WTC11 (cell line): ENCODE results near the gene HOXD1. TPM values are rescaled to one million over a fixed set of nuclear protein-coding genes. Genes with fewer than 3 reads are reported as not detected.

Source experiments
- ATAC-seq: fragments of 200-7000 bp; cut with Tn5 transposase; 2 replicates; pipeline ENCODE4 v1.10.0; 2021; ENCODE audit warnings: mild to moderate bottlenecking, moderate library complexity
- CTCF ChIA-PET: fragments of 300-600 bp; sonication (Branson Sonifier 250); formaldehyde crosslinking; loops from one replicate; lab custom pipeline; 2021; ENCODE audit warnings: antibody characterized with exemption; lab: Charles Lee
- POLR2A ChIA-PET: fragments of 350-600 bp; sonication (Branson Sonifier 250); formaldehyde crosslinking; loops from one replicate; lab custom pipeline; 2021; ENCODE audit warnings: antibody characterized with exemption; lab: Charles Lee
- DNase-seq: peaks from one replicate; pipeline ENCODE4 v3.0.0; 2021; ENCODE audit warnings: low spot score
- H3K27ac Mint-ChIP-seq: 2 replicates; pipeline ENCODE4 v1.8.0; 2021; ENCODE audit warnings: mixed read lengths
- H3K27me3 Mint-ChIP-seq: 2 replicates; pipeline ENCODE4 v1.8.0; 2021; ENCODE audit warnings: low read depth, mild to moderate bottlenecking, moderate library complexity, mixed read lengths
- H3K36me3 Mint-ChIP-seq: 2 replicates; pipeline ENCODE4 v1.8.0; 2021; ENCODE audit warnings: mixed read lengths
- H3K4me1 Mint-ChIP-seq: 2 replicates; pipeline ENCODE4 v1.8.0; 2022; ENCODE audit warnings: mixed read lengths
- H3K4me3 Mint-ChIP-seq: 2 replicates; pipeline ENCODE4 v1.8.0; 2021; ENCODE audit warnings: mild to moderate bottlenecking, moderate library complexity, mixed read lengths
- H3K9me3 Mint-ChIP-seq: 2 replicates; pipeline ENCODE4 v1.8.0; 2021; ENCODE audit warnings: mixed read lengths
- ESRRA ChIP-seq: sonication (generic); formaldehyde crosslinking; IDR thresholded peaks from 2 replicates; pipeline ENCODE4 v1.8.1; 2022; ENCODE audit warnings: mild to moderate bottlenecking, missing genetic modification reagents, borderline replicate concordance
- GRHL2 ChIP-seq: fragments of 250-450 bp; sonication (Bioruptor Pico); IDR thresholded peaks from 2 replicates; pipeline ENCODE4 v1.8.0; 2022; ENCODE audit warnings: mild to moderate bottlenecking, moderate library complexity; ENCODE audit not compliant: insufficient replicate concordance, severe bottlenecking
- GTF2I ChIP-seq: fragments of 250-450 bp; sonication (Bioruptor Pico); conservative IDR thresholded peaks from 2 replicates; pipeline ENCODE4 v1.4.0; 2021; ENCODE audit warnings: mild to moderate bottlenecking
- MYBL2 ChIP-seq: sonication (generic); formaldehyde crosslinking; IDR thresholded peaks from 2 replicates; pipeline ENCODE4 v1.8.1; 2023; ENCODE audit warnings: mild to moderate bottlenecking, moderate library complexity, missing genetic modification reagents
- PRRX2 ChIP-seq: fragments of 250-450 bp; sonication (Bioruptor Pico); IDR thresholded peaks from 2 replicates; pipeline ENCODE4 v1.8.0; 2021; ENCODE audit warnings: mild to moderate bottlenecking
- RELA ChIP-seq: sonication (generic); formaldehyde crosslinking; IDR thresholded peaks from 2 replicates; pipeline ENCODE4 v1.8.1; 2022; ENCODE audit warnings: missing genetic modification reagents, mild to moderate bottlenecking, borderline replicate concordance
- SMAD4 ChIP-seq: sonication (generic); formaldehyde crosslinking; IDR thresholded peaks from 2 replicates; pipeline ENCODE4 v1.8.0; 2022; ENCODE audit warnings: mild to moderate bottlenecking, missing genetic modification reagents
- SP1 ChIP-seq: sonication (generic); formaldehyde crosslinking; conservative IDR thresholded peaks from 2 replicates; pipeline ENCODE4 v1.8.1; 2022; ENCODE audit warnings: missing genetic modification reagents
- TEAD1 ChIP-seq: sonication (generic); formaldehyde crosslinking; IDR thresholded peaks from 2 replicates; pipeline ENCODE4 v1.8.0; 2022; ENCODE audit warnings: mild to moderate bottlenecking, missing genetic modification reagents
- TP53 ChIP-seq: sonication (generic); formaldehyde crosslinking; IDR thresholded peaks from 2 replicates; pipeline ENCODE4 v1.8.1; 2023; ENCODE audit warnings: mild to moderate bottlenecking, missing genetic modification reagents
- ZNF121 ChIP-seq: sonication (generic); formaldehyde crosslinking; IDR thresholded peaks from 2 replicates; pipeline ENCODE4 v1.8.0; 2023; ENCODE audit warnings: missing genetic modification reagents
- ZNF232 ChIP-seq: sonication (generic); formaldehyde crosslinking; IDR thresholded peaks from 2 replicates; pipeline ENCODE4 v1.8.0; 2022; ENCODE audit warnings: mild to moderate bottlenecking, missing genetic modification reagents
- ZNF416 ChIP-seq: fragments of 250-450 bp; sonication (Bioruptor Pico); IDR thresholded peaks from 2 replicates; pipeline ENCODE4 v1.9.0; 2021; ENCODE audit warnings: mild to moderate bottlenecking, inconsistent platforms
- total RNA-seq: library from RNA; stranded (reverse); gene quantifications from 3 replicates; pipeline ENCODE4 v1.2.3, GENCODE V29; 2021
- TF ChIP-seq, protein P1 (sequence below): sonication (generic); formaldehyde crosslinking; IDR thresholded peaks from 2 replicates; pipeline ENCODE4 v1.8.1; 2023; ENCODE audit warnings: mild to moderate bottlenecking, missing genetic modification reagents
- TF ChIP-seq, protein P2 (sequence below): sonication (generic); formaldehyde crosslinking; IDR thresholded peaks from 2 replicates; pipeline ENCODE4 v1.8.0; 2023; ENCODE audit warnings: mild to moderate bottlenecking, missing genetic modification reagents
- TF ChIP-seq, protein P3 (sequence below): sonication (generic); formaldehyde crosslinking; conservative IDR thresholded peaks from 2 replicates; pipeline ENCODE4 v1.8.1; 2022; ENCODE audit warnings: mild to moderate bottlenecking, missing genetic modification reagents
- TF ChIP-seq, protein P4 (sequence below): fragments of 250-450 bp; sonication (Bioruptor Pico); conservative IDR thresholded peaks from 2 replicates; pipeline ENCODE4 v1.9.0; 2021; ENCODE audit warnings: mild to moderate bottlenecking
- TF ChIP-seq, protein P5 (sequence below): sonication (generic); formaldehyde crosslinking; IDR thresholded peaks from 2 replicates; pipeline ENCODE4 v1.8.0; 2022; ENCODE audit warnings: missing genetic modification reagents
- TF ChIP-seq, protein P6 (sequence below): sonication (generic); formaldehyde crosslinking; IDR thresholded peaks from 2 replicates; pipeline ENCODE4 v1.8.1; 2022; ENCODE audit warnings: mild to moderate bottlenecking, missing genetic modification reagents, moderate library complexity, borderline replicate concordance

The HOXD1 gene
- total RNA-seq, 1 experiment from 2014 or later: 0.22 TPM

DNA sequence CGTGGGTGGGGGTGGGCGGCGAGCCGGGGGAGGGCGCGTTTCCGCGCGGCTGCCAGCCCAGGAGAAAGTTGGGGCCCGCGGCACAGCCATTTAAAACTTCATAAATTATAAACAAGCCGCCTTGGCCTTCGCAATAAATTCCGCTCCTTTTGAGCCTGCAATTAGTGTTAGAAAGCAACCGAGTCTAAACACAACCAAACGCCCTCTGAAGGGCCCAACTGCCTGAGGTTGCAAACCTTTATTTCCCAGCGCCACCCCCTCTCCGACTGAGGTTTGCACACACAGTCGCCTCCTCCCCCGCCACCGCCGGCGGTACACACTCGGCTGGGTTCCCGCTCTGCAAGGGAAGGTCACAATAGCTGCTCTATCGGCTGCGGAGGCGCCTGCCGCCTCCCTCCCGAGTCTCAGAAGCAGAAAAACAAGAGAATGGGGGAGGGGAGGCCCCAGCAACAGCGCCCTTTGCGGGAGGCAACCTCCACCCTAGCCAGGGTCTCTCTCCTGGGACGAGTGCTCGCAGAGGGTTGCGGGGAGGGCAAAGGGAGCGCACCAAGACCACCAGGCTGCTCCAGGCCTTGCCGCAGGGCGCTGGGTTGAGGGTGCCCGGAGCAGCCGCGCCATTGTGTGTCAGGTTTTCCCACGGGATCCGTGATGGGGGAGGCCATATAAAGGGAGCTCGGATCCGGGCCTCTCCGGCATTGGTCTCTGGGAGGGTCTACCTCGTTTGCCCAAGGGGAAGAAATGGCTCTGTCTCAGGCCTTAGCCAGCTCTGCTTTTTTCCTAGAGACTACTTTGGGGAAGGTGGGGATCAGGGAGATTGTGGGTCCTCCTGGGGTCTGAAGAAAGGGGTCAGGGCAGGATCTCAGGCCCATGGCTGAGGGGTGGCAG lies 13.4 kb upstream of the HOXD1 start:
- TF ChIP-seq, protein P1, sequence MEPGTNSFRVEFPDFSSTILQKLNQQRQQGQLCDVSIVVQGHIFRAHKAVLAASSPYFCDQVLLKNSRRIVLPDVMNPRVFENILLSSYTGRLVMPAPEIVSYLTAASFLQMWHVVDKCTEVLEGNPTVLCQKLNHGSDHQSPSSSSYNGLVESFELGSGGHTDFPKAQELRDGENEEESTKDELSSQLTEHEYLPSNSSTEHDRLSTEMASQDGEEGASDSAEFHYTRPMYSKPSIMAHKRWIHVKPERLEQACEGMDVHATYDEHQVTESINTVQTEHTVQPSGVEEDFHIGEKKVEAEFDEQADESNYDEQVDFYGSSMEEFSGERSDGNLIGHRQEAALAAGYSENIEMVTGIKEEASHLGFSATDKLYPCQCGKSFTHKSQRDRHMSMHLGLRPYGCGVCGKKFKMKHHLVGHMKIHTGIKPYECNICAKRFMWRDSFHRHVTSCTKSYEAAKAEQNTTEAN (CRISPR knock-in tag): peak; percentile 84
- TF ChIP-seq GTF2I (CRISPR knock-in tag) (no peak), MYBL2 (CRISPR knock-in tag) (no peak), ZNF121 (CRISPR knock-in tag) (no peak), TEAD1 (CRISPR knock-in tag) (no peak), TP53 (no peak), SMAD4 (no peak)
- TF ChIP-seq, protein P2, sequence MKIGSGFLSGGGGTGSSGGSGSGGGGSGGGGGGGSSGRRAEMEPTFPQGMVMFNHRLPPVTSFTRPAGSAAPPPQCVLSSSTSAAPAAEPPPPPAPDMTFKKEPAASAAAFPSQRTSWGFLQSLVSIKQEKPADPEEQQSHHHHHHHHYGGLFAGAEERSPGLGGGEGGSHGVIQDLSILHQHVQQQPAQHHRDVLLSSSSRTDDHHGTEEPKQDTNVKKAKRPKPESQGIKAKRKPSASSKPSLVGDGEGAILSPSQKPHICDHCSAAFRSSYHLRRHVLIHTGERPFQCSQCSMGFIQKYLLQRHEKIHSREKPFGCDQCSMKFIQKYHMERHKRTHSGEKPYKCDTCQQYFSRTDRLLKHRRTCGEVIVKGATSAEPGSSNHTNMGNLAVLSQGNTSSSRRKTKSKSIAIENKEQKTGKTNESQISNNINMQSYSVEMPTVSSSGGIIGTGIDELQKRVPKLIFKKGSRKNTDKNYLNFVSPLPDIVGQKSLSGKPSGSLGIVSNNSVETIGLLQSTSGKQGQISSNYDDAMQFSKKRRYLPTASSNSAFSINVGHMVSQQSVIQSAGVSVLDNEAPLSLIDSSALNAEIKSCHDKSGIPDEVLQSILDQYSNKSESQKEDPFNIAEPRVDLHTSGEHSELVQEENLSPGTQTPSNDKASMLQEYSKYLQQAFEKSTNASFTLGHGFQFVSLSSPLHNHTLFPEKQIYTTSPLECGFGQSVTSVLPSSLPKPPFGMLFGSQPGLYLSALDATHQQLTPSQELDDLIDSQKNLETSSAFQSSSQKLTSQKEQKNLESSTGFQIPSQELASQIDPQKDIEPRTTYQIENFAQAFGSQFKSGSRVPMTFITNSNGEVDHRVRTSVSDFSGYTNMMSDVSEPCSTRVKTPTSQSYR (CRISPR knock-in tag): peak; percentile 78; the same call in 1 of the 2 replicates
- TF ChIP-seq, protein P3, sequence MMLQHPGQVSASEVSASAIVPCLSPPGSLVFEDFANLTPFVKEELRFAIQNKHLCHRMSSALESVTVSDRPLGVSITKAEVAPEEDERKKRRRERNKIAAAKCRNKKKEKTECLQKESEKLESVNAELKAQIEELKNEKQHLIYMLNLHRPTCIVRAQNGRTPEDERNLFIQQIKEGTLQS (CRISPR knock-in tag): no peak
- TF ChIP-seq, all 79 proteins: peak for 2
- ChIA-PET POLR2A (interaction anchor here (0.6 to 1.8 kb wide), 3 partner anchors 11 to 1076 kb away, joined by 3 to 5 read pairs (median 3); no protein-coding TSS in a partner anchor), CTCF (interaction anchor here (0.6 to 5.5 kb wide), 11 partner anchors 10 to 642 kb away, joined by 3 to 31 read pairs (median 4); no protein-coding TSS in a partner anchor)
- peak; percentile 75 for DNase-seq
- Mint-ChIP-seq H3K4me3 (peak overlapping the region; percentile 58), H3K36me3 (peaks cover 4% of the 10 kb centered on the region; the same call in 1 of the 2 replicates), H3K9me3 (no peaks in the 10 kb centered on the region), H3K27me3 (peaks cover 100% of the 10 kb centered on the region), H3K27ac (no peak overlapping the region), H3K4me1 (peaks cover 49% of the 10 kb centered on the region)
- ATAC-seq: peak; percentile 25

DNA sequence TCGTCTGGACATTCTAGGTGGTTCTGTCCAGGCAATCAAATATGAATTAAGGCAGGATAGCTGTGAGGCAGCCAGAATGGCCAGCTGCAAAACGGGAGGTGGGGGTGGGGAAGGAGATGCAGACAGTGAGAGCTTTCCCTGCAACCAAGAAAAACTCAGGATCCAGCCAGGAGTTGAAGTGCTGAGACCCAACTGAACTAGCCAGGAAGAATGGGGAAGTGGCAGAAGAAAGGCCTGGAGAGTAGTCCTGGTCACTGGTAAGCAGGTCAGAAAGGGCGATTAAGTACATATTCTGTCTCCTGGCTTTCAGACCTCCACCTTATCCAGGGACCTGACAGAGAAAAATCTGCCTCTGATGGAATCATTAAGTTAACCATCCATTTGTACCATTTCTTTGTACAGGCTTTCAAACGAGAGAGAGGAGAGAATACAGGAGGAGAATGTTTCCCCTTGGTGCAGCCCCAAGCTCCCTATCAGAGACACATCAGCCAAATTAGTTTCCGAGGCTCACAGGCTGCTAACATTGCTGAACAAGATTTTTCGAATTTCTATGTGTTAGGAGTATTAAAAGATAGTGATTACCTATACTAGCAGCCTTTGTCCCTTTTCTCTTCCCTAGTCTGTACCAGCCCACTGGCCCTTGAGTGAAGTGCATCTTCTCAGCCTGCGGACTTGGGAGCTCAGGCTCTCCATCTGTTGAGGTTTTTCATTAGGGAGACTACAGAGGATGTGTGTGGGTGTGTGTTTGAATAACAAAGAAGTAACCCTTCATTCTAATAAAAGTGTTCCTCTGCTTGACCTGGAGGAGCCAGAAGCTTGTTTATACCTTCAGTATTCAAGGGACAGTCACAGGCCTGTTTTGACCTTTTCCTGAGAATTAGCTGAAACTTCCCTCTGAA lies 12.5 kb upstream of the HOXD1 start:
- ATAC-seq: no peak
- no peak for DNase-seq
- Mint-ChIP-seq H3K27me3 (peaks cover 100% of the 10 kb centered on the region), H3K4me1 (peaks cover 49% of the 10 kb centered on the region), H3K4me3 (peak overlapping the region; percentile 58; the same call in 1 of the 2 replicates), H3K27ac (no peak overlapping the region), H3K9me3 (no peaks in the 10 kb centered on the region), H3K36me3 (peaks cover 4% of the 10 kb centered on the region; the same call in 1 of the 2 replicates)
- POLR2A ChIA-PET: interaction anchor here (0.7 to 1.8 kb wide), 4 partner anchors 10 to 15 kb away, joined by 3 to 5 read pairs (median 3); no protein-coding TSS in a partner anchor
- CTCF ChIA-PET: interaction anchor here (0.6 to 5.5 kb wide), 9 partner anchors 11 to 478 kb away, joined by 3 to 31 read pairs (median 4); no protein-coding TSS in a partner anchor
- no peak for TF ChIP-seq ZNF416
- TF ChIP-seq, protein P4, sequence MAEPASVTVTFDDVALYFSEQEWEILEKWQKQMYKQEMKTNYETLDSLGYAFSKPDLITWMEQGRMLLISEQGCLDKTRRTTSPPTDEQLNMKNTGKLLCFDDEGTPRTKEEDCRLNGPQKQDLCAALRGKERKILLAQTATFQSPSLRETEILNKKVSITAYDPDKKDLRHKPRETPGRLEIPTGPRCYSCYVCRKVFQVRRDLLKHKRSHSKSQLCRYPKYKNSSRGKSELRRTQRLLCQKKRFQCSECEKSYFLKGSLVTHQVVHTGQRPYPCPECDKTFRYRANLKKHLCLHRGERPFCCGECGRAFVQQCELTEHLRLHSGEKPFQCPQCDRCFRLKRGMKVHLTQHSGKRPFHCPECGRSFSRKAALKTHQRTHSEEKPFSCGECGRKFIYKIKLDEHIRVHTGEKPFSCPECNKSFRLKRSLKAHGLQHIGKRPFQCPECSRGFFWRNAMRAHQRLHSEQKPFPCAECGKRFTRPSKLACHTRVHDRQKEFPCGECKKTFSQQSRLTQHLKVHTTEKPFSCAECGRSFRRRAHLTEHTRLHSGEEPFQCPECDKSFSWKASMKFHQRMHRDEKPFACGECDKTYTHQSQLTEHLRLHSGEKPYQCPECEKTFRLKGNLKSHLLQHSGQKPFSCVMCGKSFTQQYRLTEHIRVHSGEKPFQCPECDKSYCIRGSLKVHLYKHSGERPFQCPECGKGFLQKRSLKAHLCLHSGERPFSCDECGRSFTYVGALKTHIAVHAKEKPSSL (CRISPR knock-in tag): no peak
- no peak for TF ChIP-seq SP1 (CRISPR knock-in tag)
- TF ChIP-seq, protein P5, sequence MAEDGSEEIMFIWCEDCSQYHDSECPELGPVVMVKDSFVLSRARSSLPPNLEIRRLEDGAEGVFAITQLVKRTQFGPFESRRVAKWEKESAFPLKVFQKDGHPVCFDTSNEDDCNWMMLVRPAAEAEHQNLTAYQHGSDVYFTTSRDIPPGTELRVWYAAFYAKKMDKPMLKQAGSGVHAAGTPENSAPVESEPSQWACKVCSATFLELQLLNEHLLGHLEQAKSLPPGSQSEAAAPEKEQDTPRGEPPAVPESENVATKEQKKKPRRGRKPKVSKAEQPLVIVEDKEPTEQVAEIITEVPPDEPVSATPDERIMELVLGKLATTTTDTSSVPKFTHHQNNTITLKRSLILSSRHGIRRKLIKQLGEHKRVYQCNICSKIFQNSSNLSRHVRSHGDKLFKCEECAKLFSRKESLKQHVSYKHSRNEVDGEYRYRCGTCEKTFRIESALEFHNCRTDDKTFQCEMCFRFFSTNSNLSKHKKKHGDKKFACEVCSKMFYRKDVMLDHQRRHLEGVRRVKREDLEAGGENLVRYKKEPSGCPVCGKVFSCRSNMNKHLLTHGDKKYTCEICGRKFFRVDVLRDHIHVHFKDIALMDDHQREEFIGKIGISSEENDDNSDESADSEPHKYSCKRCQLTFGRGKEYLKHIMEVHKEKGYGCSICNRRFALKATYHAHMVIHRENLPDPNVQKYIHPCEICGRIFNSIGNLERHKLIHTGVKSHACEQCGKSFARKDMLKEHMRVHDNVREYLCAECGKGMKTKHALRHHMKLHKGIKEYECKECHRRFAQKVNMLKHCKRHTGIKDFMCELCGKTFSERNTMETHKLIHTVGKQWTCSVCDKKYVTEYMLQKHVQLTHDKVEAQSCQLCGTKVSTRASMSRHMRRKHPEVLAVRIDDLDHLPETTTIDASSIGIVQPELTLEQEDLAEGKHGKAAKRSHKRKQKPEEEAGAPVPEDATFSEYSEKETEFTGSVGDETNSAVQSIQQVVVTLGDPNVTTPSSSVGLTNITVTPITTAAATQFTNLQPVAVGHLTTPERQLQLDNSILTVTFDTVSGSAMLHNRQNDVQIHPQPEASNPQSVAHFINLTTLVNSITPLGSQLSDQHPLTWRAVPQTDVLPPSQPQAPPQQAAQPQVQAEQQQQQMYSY: no peak
- TF ChIP-seq, protein P6, sequence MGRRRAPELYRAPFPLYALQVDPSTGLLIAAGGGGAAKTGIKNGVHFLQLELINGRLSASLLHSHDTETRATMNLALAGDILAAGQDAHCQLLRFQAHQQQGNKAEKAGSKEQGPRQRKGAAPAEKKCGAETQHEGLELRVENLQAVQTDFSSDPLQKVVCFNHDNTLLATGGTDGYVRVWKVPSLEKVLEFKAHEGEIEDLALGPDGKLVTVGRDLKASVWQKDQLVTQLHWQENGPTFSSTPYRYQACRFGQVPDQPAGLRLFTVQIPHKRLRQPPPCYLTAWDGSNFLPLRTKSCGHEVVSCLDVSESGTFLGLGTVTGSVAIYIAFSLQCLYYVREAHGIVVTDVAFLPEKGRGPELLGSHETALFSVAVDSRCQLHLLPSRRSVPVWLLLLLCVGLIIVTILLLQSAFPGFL: no peak
- no peak for TF ChIP-seq GRHL2
- no peak for TF ChIP-seq RELA (CRISPR knock-in tag)
- no peak for TF ChIP-seq ZNF232 (CRISPR knock-in tag)
- TF ChIP-seq PRRX2 (CRISPR knock-in tag): no peak
- TF ChIP-seq ESRRA (CRISPR knock-in tag): no peak
